Large intestine (tissue), 12 donors: ENCODE results near the gene RPS26. TPM values are rescaled to one million over a fixed set of nuclear protein-coding genes. Genes with fewer than 3 reads are reported as not detected.
A peak's percentile ranks its signal among the peaks of the same experiment; 100 is the strongest.
"Not testable (repeated sequence)": the region's sequence is repeated elsewhere in the genome, so short reads cannot be mapped to it uniquely, and the experiment has no call there.

Source experiments
- DNase-seq, 2 donors: peaks; one replicate each; pipeline versions ENCODE4 v3.0.0 to v3.0.0-alpha.2; 2013
- H3K27ac ChIP-seq: one replicate; pipeline ENCODE4 v1.5.1; 2013; ENCODE audit warnings: low read length
- H3K27me3 ChIP-seq: 2 replicates; pipeline ENCODE4 v1.6.1; 2013; ENCODE audit warnings: low read length; ENCODE audit not compliant: control insufficient read depth, insufficient read depth
- H3K36me3 ChIP-seq: 2 replicates; pipeline ENCODE4 v1.6.1; 2013; ENCODE audit warnings: low read length; ENCODE audit not compliant: control insufficient read depth, insufficient read depth
- H3K4me1 ChIP-seq: one replicate; pipeline ENCODE4 v1.6.1; 2013; ENCODE audit warnings: low read length; ENCODE audit not compliant: control insufficient read depth, insufficient read depth
- H3K4me3 ChIP-seq: one replicate; pipeline ENCODE4 v1.5.1; 2013; ENCODE audit warnings: low read length
- H3K9me3 ChIP-seq: one replicate; pipeline ENCODE4 v1.6.1; 2013; ENCODE audit warnings: mild to moderate bottlenecking, low read depth, low read length, moderate library complexity; ENCODE audit not compliant: control insufficient read depth
- WGBS: methylation state at CpG from one replicate; pipeline ENCODE4 v1.1.5; 2013; ENCODE audit warnings: low lambda C conversion rate; ENCODE audit not compliant: insufficient coverage; 5-methylcytosine and 5-hydroxymethylcytosine counted together
- long read RNA-seq, 11 donors: transcript quantifications; one replicate each; lab custom pipeline, GENCODE V29; 2026
- polyA plus RNA-seq: library from polyadenylated mRNA; unstranded; fragments of 120-200 nt; gene quantifications from one replicate; pipeline ENCODE4 v1.2.1, GENCODE V29; 2013

Gene RPS26
- polyA plus RNA-seq, result 232 TPM
- long read RNA-seq, donor 1, transcript RPS26-204 (4 exons, 1,140 nt), result major isoform, 5 of 5 reads
- long read RNA-seq, donor 1, partial matches to known transcripts, result 0 of 5 reads
- long read RNA-seq, donor 1, other reads (novel, unspliced or antisense), result 0 of 5 reads
- long read RNA-seq, donor 2, transcript RPS26-204 (4 exons, 1,140 nt), result major isoform, 13 of 37 reads
- long read RNA-seq, donor 2, transcript RPS26-202 (3 exons, 1,204 nt), result minor isoform, 5 of 37 reads
- long read RNA-seq, donor 2, partial matches to known transcripts, result 19 of 37 reads
- long read RNA-seq, donor 2, other reads (novel, unspliced or antisense), result 0 of 37 reads
- long read RNA-seq, donor 3, result 0 reads
- long read RNA-seq, donor 4, partial matches to known transcripts, result 0 of 4 reads
- long read RNA-seq, donor 4, other reads (novel, unspliced or antisense), result 0 of 4 reads
- long read RNA-seq, donor 5, transcript RPS26-204 (4 exons, 1,140 nt), result major isoform, 10 of 11 reads
- long read RNA-seq, donor 5, partial matches to known transcripts, result 0 of 11 reads
- long read RNA-seq, donor 5, other reads (novel, unspliced or antisense), result 0 of 11 reads
- long read RNA-seq, donor 6, transcript RPS26-204 (4 exons, 1,140 nt), result major isoform, 9 of 11 reads
- long read RNA-seq, donor 6, partial matches to known transcripts, result 0 of 11 reads
- long read RNA-seq, donor 6, other reads (novel, unspliced or antisense), result 0 of 11 reads
- long read RNA-seq, donor 7, transcript RPS26-204 (4 exons, 1,140 nt), result major isoform, 11 of 22 reads
- long read RNA-seq, donor 7, partial matches to known transcripts, result 10 of 22 reads
- long read RNA-seq, donor 7, other reads (novel, unspliced or antisense), result 0 of 22 reads
- long read RNA-seq, donor 8, transcript RPS26-204 (4 exons, 1,140 nt), result major isoform, 13 of 22 reads
- long read RNA-seq, donor 8, partial matches to known transcripts, result 7 of 22 reads
- long read RNA-seq, donor 8, other reads (novel, unspliced or antisense), result 0 of 22 reads
- long read RNA-seq, donor 9, transcript RPS26-204 (4 exons, 1,140 nt), result major isoform, 9 of 15 reads
- long read RNA-seq, donor 9, partial matches to known transcripts, result 6 of 15 reads
- long read RNA-seq, donor 9, other reads (novel, unspliced or antisense), result 0 of 15 reads
- long read RNA-seq, donor 10, transcript RPS26-204 (4 exons, 1,140 nt), result major isoform, 13 of 29 reads
- long read RNA-seq, donor 10, partial matches to known transcripts, result 15 of 29 reads
- long read RNA-seq, donor 10, other reads (novel, unspliced or antisense), result 0 of 29 reads
- long read RNA-seq, donor 11, transcript RPS26-204 (4 exons, 1,140 nt), result major isoform, 12 of 31 reads
- long read RNA-seq, donor 11, partial matches to known transcripts, result 18 of 31 reads
- long read RNA-seq, donor 11, other reads (novel, unspliced or antisense), result 0 of 31 reads

GRCh38 chr12:56041552-56042429 is at the start of gene RPS26:
TSS of gene RPS26 (plus strand) at chr12:56041918. CDS start at chr12:56042167, 249 bp downstream.
- no peaks in the 10 kb centered on the region for H3K9me3 ChIP-seq
- no peaks in the 10 kb centered on the region for H3K27me3 ChIP-seq
- H3K27ac ChIP-seq, result peak within 1 kb of the TSS; percentile 87
- WGBS, result no CpG with 5 or more reads among the region's 50 CpGs
- DNase-seq, result peak; percentile 99 to 100
- H3K4me1 ChIP-seq, result peaks cover 10% of the 10 kb centered on the region
- peaks cover 38% of the 10 kb centered on the region for H3K36me3 ChIP-seq
- peak within 1 kb of the TSS; percentile 96 for H3K4me3 ChIP-seq

DNA sequence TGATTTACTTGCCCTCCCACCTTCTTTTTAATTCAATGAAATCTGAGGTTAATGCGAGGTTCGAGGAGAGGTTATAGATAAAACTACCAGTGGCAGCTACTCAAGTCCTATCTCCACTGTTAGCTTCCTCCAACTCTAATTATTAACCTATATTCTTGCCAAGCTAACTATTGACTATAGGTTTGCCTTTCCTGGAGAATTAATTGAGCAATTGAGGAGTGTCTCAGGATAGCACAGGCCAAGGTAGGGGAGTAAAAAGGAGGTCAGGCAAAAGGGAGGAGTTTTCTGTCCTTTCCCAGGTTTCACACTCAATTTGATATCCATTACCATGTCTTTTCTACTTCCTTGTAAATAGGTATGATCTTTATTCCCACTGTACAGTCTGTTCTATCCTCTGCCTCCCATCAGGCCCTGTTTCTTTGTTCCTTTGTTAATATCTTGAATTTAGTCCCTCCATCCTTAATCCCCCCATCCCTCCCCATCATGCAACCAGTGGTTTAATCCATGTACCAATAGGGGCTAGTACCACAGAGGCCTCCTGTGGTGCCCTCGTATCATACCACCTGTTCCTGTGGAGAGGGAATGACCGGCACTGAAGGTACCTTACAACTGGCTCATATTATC is 48.4 kb upstream of the RPS26 start:
- WGBS, result no CpG with 5 or more reads among the region's 4 CpGs
- peaks cover 62% of the 10 kb centered on the region for H3K36me3 ChIP-seq
- peak in 1 of 2 donors; percentile 50 for DNase-seq
- H3K4me1 ChIP-seq, result peaks cover 44% of the 10 kb centered on the region
- no peaks in the 10 kb centered on the region for H3K9me3 ChIP-seq
- no peaks in the 10 kb centered on the region for H3K27me3 ChIP-seq
- peak overlapping the region; percentile 68 for H3K27ac ChIP-seq
- no peak overlapping the region for H3K4me3 ChIP-seq

- peak; percentile 57 to 76 for DNase-seq
- H3K9me3 ChIP-seq, result no peaks in the 10 kb centered on the region
- 0% methylated on average over 1 of the region's 8 CpGs for WGBS
- peak overlapping the region; percentile 89 for H3K27ac ChIP-seq
- peaks cover 45% of the 10 kb centered on the region for H3K36me3 ChIP-seq
- H3K4me1 ChIP-seq, result peaks cover 50% of the 10 kb centered on the region
- no peaks in the 10 kb centered on the region for H3K27me3 ChIP-seq
- H3K4me3 ChIP-seq, result no peak overlapping the region
Measured at GRCh38 chr12:55995366-55995765, 46.4 kb upstream of the RPS26 start.

GRCh38 chr12:55996201-55996714 is 45.5 kb upstream of the RPS26 start:
- Histone ChIP-seq H3K9me3 (no peaks in the 10 kb centered on the region), H3K36me3 (peaks cover 36% of the 10 kb centered on the region), H3K4me1 (peaks cover 59% of the 10 kb centered on the region), H3K27ac (peak overlapping the region; percentile 89), H3K27me3 (no peaks in the 10 kb centered on the region), H3K4me3 (peak overlapping the region; percentile 82)
- WGBS, result no CpG with 5 or more reads among the region's 14 CpGs
- DNase-seq, result peak; percentile 40 to 60

GRCh38 chr12:55996715-55997534 is 44.8 kb upstream of the RPS26 start, which contains the start of gene SUOX:
TSS of gene SUOX (plus strand) at chr12:55997276. CDS start at chr12:56002222, 4,946 bp downstream.
- Histone ChIP-seq H3K27ac (peak within 1 kb of the TSS; percentile 89), H3K36me3 (peaks cover 31% of the 10 kb centered on the region), H3K27me3 (no peaks in the 10 kb centered on the region), H3K4me3 (peak within 1 kb of the TSS; percentile 82), H3K4me1 (peaks cover 65% of the 10 kb centered on the region), H3K9me3 (no peaks in the 10 kb centered on the region)
- DNase-seq, result peak; percentile 95 to 97
- WGBS, result 6% methylated on average over 2 of the region's 27 CpGs

- WGBS, result no CpG with 5 or more reads among the region's 5 CpGs
- no peak for DNase-seq
- Histone ChIP-seq H3K4me1 (peaks cover 68% of the 10 kb centered on the region), H3K9me3 (no peaks in the 10 kb centered on the region), H3K27ac (peak overlapping the region; percentile 89), H3K36me3 (peaks cover 31% of the 10 kb centered on the region), H3K4me3 (peak overlapping the region; percentile 82), H3K27me3 (no peaks in the 10 kb centered on the region)
Measured at GRCh38 chr12:55997535-55997859, 44.2 kb upstream of the RPS26 start.

GRCh38 chr12:55999522-55999921 is 42.2 kb upstream of the RPS26 start:
- not testable (repeated sequence) for H3K4me3 ChIP-seq, H3K27me3 ChIP-seq, H3K9me3 ChIP-seq, H3K27ac ChIP-seq, DNase-seq
- peaks cover 50% of the 10 kb centered on the region for H3K4me1 ChIP-seq
- peaks cover 30% of the 10 kb centered on the region for H3K36me3 ChIP-seq
- WGBS, result no CpG with 5 or more reads among the region's 6 CpGs

GRCh38 chr12:55999999-56000540 is 41.6 kb upstream of the RPS26 start:
- peak overlapping the region; percentile 89 for H3K27ac ChIP-seq
- not testable (repeated sequence) for H3K27me3 ChIP-seq, DNase-seq, H3K9me3 ChIP-seq, H3K4me3 ChIP-seq
- peaks cover 32% of the 10 kb centered on the region for H3K36me3 ChIP-seq
- no CpG with 5 or more reads among the region's 33 CpGs for WGBS
- H3K4me1 ChIP-seq, result peaks cover 46% of the 10 kb centered on the region
